ENCODE measurements around the gene ARID2. TPM values are rescaled to one million over a fixed set of nuclear protein-coding genes. Genes with fewer than 3 reads are reported as not detected.

ARID2 gene
- total and polyA plus RNA-seq, 2 experiments from 2014 or later, result 26.5 to 54.9 TPM

DNA sequence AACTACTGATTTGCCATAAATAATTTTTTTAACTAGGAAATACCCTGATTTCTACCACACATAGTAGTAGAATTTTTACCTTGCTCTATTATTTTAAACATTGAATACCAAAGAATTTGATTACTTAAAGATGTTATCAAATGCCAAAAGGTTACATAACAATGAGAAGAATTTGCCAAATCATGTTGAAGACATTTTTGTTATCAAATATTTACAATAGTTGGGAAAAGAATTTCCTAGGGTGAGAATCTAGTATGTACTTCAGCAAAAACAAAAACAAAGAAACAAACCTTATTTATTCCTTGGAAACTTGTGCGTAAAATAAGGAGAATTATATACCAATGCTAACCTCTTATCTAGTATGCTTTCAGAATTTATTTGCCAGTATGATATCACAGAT, 153.7 kb downstream of the ARID2 start:
- Mint-ChIP-seq H3K27ac (no peak overlapping the region), H3K36me3 (ENCODE audit: low read depth) (peaks cover 53% of the 10 kb centered on the region), H3K27me3 (ENCODE audit: insufficient read depth, low read depth, poor library complexity) (peaks cover 4% of the 10 kb centered on the region), H3K4me1 (peaks cover 15% of the 10 kb centered on the region), H3K9me3 (peaks cover 11% of the 10 kb centered on the region; the same call in 1 of the 3 replicates), H3K4me3 (no peak overlapping the region)
- Histone ChIP-seq H3K79me2 (replicated peaks; ENCODE audit: insufficient read depth) (no peaks in the 10 kb centered on the region), H2AFZ (no peak overlapping the region), H4K20me1 (replicated peaks; ENCODE audit: insufficient read depth) (no peaks in the 10 kb centered on the region), H3F3A (replicated peaks; ENCODE audit: low read depth) (no peaks in the 10 kb centered on the region), H3K36me3 (ENCODE audit: insufficient read depth) (peaks cover 10% of the 10 kb centered on the region; the same call in 1 of the 2 replicates), H3K4me3 (no peak overlapping the region), H3K27ac (ENCODE audit: low read depth) (no peak overlapping the region), H3K4me1 (ENCODE audit: insufficient read depth) (peaks cover 9% of the 10 kb centered on the region; the same call in 1 of the 2 replicates), H3K27me3 (ENCODE audit: insufficient read depth) (no peaks in the 10 kb centered on the region), H3K4me2 (no peak overlapping the region), H3K9me2 (ENCODE audit: insufficient read depth) (no peaks in the 10 kb centered on the region)
- no peak for DNase-seq (ENCODE audit: low spot score)
- TF ChIP-seq EZH2 (IDR thresholded peaks at IDR 0.05; ENCODE audit: low read depth, unreplicated experiment) (no peak), EZH2phosphoT487 (IDR thresholded peaks at IDR 0.05; ENCODE audit: unreplicated experiment) (no peak), STAT1 (IDR thresholded peaks at IDR 0.05; ENCODE audit: unreplicated experiment) (no peak), ZNF114 (CRISPR knock-in tag; IDR thresholded peaks at IDR 0.05) (no peak), JUNB (IDR thresholded peaks at IDR 0.05; ENCODE audit: unreplicated experiment) (no peak), POLR2AphosphoS5 (IDR thresholded peaks at IDR 0.05; ENCODE audit: low read depth) (no peak), CREB1 (CRISPR knock-in tag; IDR thresholded peaks at IDR 0.05; ENCODE audit: low read depth) (no peak)
- TF ChIP-seq, protein P1, sequence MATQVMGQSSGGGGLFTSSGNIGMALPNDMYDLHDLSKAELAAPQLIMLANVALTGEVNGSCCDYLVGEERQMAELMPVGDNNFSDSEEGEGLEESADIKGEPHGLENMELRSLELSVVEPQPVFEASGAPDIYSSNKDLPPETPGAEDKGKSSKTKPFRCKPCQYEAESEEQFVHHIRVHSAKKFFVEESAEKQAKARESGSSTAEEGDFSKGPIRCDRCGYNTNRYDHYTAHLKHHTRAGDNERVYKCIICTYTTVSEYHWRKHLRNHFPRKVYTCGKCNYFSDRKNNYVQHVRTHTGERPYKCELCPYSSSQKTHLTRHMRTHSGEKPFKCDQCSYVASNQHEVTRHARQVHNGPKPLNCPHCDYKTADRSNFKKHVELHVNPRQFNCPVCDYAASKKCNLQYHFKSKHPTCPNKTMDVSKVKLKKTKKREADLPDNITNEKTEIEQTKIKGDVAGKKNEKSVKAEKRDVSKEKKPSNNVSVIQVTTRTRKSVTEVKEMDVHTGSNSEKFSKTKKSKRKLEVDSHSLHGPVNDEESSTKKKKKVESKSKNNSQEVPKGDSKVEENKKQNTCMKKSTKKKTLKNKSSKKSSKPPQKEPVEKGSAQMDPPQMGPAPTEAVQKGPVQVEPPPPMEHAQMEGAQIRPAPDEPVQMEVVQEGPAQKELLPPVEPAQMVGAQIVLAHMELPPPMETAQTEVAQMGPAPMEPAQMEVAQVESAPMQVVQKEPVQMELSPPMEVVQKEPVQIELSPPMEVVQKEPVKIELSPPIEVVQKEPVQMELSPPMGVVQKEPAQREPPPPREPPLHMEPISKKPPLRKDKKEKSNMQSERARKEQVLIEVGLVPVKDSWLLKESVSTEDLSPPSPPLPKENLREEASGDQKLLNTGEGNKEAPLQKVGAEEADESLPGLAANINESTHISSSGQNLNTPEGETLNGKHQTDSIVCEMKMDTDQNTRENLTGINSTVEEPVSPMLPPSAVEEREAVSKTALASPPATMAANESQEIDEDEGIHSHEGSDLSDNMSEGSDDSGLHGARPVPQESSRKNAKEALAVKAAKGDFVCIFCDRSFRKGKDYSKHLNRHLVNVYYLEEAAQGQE (IDR thresholded peaks at IDR 0.05; ENCODE audit: unreplicated experiment), result no peak
- TF ChIP-seq, protein P2, sequence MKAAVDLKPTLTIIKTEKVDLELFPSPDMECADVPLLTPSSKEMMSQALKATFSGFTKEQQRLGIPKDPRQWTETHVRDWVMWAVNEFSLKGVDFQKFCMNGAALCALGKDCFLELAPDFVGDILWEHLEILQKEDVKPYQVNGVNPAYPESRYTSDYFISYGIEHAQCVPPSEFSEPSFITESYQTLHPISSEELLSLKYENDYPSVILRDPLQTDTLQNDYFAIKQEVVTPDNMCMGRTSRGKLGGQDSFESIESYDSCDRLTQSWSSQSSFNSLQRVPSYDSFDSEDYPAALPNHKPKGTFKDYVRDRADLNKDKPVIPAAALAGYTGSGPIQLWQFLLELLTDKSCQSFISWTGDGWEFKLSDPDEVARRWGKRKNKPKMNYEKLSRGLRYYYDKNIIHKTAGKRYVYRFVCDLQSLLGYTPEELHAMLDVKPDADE (IDR thresholded peaks at IDR 0.05), result no peak
- ATAC-seq, result no peak

DNA sequence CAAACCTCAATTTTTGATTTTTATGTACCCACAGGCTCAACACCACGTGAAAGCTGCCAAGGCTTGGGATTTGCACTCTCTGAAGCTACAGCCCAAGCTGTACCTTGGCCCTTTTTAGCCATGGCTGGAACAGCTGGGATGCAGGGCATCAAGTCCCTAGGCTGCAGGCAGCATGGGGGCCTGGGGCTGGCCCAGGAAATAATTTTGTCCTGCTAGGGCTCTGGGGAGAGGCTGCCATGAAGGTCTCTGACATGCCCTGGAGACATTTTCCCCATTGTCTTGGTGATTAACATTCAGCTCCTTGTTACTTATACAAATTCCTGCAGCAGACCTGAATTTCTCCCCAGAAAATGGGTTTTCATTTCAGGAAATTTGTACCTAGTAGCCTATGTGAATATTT, 157.2 kb downstream of the ARID2 start:
- no peak overlapping the region for H3K27ac Mint-ChIP-seq
- peaks cover 9% of the 10 kb centered on the region; the same call in 2 of the 3 replicates for H3K4me1 Mint-ChIP-seq
- peak; percentile 54; the same call in 2 of the 3 replicates for ATAC-seq
- TF ChIP-seq, protein P1 (IDR thresholded peaks at IDR 0.05; ENCODE audit: unreplicated experiment), result no peak
- TF ChIP-seq CREB1 (CRISPR knock-in tag; IDR thresholded peaks at IDR 0.05; ENCODE audit: low read depth) (no peak), STAT1 (IDR thresholded peaks at IDR 0.05; ENCODE audit: unreplicated experiment) (no peak), JUNB (IDR thresholded peaks at IDR 0.05; ENCODE audit: unreplicated experiment) (no peak), ZNF331 (CRISPR knock-in tag; IDR thresholded peaks at IDR 0.05; ENCODE audit: low read depth) (no peak), POLR2AphosphoS5 (IDR thresholded peaks at IDR 0.05; ENCODE audit: low read depth) (no peak), EZH2phosphoT487 (IDR thresholded peaks at IDR 0.05; ENCODE audit: unreplicated experiment) (no peak), EZH2 (IDR thresholded peaks at IDR 0.05; ENCODE audit: low read depth, unreplicated experiment) (no peak)
- TF ChIP-seq, protein P2 (IDR thresholded peaks at IDR 0.05), result no peak

More for the DNA sequence above, 157.2 kb downstream of the ARID2 start:
- H3K4me3 Mint-ChIP-seq, result no peak overlapping the region
- Histone ChIP-seq H3K27me3 (ENCODE audit: insufficient read depth) (no peaks in the 10 kb centered on the region), H2AFZ (no peak overlapping the region), H3K27ac (ENCODE audit: low read depth) (no peak overlapping the region), H3K9me2 (ENCODE audit: insufficient read depth) (no peaks in the 10 kb centered on the region), H3K4me3 (no peak overlapping the region), H4K20me1 (replicated peaks; ENCODE audit: insufficient read depth) (no peaks in the 10 kb centered on the region), H3K79me2 (replicated peaks; ENCODE audit: insufficient read depth) (no peaks in the 10 kb centered on the region), H3K4me1 (ENCODE audit: insufficient read depth) (peaks cover 4% of the 10 kb centered on the region; the same call in 1 of the 2 replicates), H3F3A (replicated peaks; ENCODE audit: low read depth) (no peaks in the 10 kb centered on the region), H3K36me3 (ENCODE audit: insufficient read depth) (peaks cover 10% of the 10 kb centered on the region; the same call in 1 of the 2 replicates), H3K4me2 (no peak overlapping the region)
- peaks cover 11% of the 10 kb centered on the region; the same call in 1 of the 3 replicates for H3K9me3 Mint-ChIP-seq
- no peak for DNase-seq (ENCODE audit: low spot score)
- H3K36me3 Mint-ChIP-seq (ENCODE audit: low read depth), result peaks cover 42% of the 10 kb centered on the region
- H3K27me3 Mint-ChIP-seq (ENCODE audit: insufficient read depth, low read depth, poor library complexity), result peaks cover 3% of the 10 kb centered on the region
